H1 (cell line): ENCODE measurements around the gene GPR160. TPM values are rescaled to one million over a fixed set of nuclear protein-coding genes. Genes with fewer than 3 reads are reported as not detected.

ENCODE experiments used
- CTCF ChIA-PET: fragments of 300-600 bp; sonication (Branson Sonifier 250); formaldehyde crosslinking; loops from one replicate; lab custom pipeline; 2021; ENCODE audit not compliant: partially characterized antibody; lab: Charles Lee
- POLR2A ChIA-PET: fragments of 300-600 bp; sonication (Branson Sonifier 250); formaldehyde crosslinking; loops from one replicate; lab custom pipeline; 2021; ENCODE audit warnings: inconsistent platforms; ENCODE audit not compliant: partially characterized antibody; lab: Charles Lee
- DNase-seq, 2 experiments: peaks; one replicate each; pipeline versions ENCODE4 v3.0.0 to v3.0.0-alpha.2; 2010 to 2022; ENCODE audit warnings: low spot score in 2 of 2, low read depth in 1 of 2, mixed read lengths in 1 of 2
- FAIRE-seq: peaks from 2 replicates; lab custom pipeline; 2011; peaks lifted over from hg19 to GRCh38; lab: Jason Lieb, UNC
- H2AFZ ChIP-seq: 2 replicates; pipeline ENCODE4 v1.8.1; 2012; ENCODE audit warnings: low read length, inconsistent platforms
- H2AK5ac ChIP-seq: 2 replicates; pipeline ENCODE4 v1.6.1; 2013; ENCODE audit warnings: low read depth, low read length
- H2BK120ac ChIP-seq: replicated peaks from 2 replicates; pipeline ENCODE3; 2013; ENCODE audit warnings: low read depth, low read length, inconsistent platforms
- H2BK12ac ChIP-seq: 2 replicates; pipeline ENCODE4 v1.6.1; 2013; ENCODE audit warnings: low read depth, low read length
- H2BK15ac ChIP-seq: 2 replicates; pipeline ENCODE4 v1.6.1; 2013; ENCODE audit warnings: low read length
- H2BK20ac ChIP-seq: 2 replicates; pipeline ENCODE4 v1.6.1; 2013; ENCODE audit warnings: low read length
- H2BK5ac ChIP-seq: 2 replicates; pipeline ENCODE4 v1.6.1; 2013; ENCODE audit warnings: low read depth, low read length
- H3K14ac ChIP-seq: 2 replicates; pipeline ENCODE4 v1.6.1; 2013; ENCODE audit warnings: inconsistent platforms; ENCODE audit not compliant: insufficient read length
- H3K18ac ChIP-seq: 2 replicates; pipeline ENCODE4 v1.6.1; 2013; ENCODE audit warnings: low read length; ENCODE audit errors: extremely low read depth
- H3K23ac ChIP-seq: 2 replicates; pipeline ENCODE4 v1.6.1; 2013; ENCODE audit warnings: inconsistent platforms; ENCODE audit not compliant: insufficient read length
- H3K23me2 ChIP-seq: 2 replicates; pipeline ENCODE4 v1.6.1; 2013; ENCODE audit warnings: low read depth, low read length
- H3K27ac ChIP-seq: 2 replicates; pipeline ENCODE4 v1.6.1; 2011; ENCODE audit warnings: low read depth, low read length, inconsistent platforms
- H3K27me3 ChIP-seq, 4 experiments: replicated peaks in 1 of 4; 1 replicate in 1 of 4; 2 replicates in 3 of 4; pipeline versions ENCODE4 v1.6.1 to v1.8.1; 2011 to 2013; ENCODE audit warnings: low read length in 3 of 4, mild to moderate bottlenecking in 3 of 4, inconsistent platforms in 2 of 4, mixed read lengths in 2 of 4, moderate library complexity in 1 of 4; ENCODE audit not compliant: control insufficient read depth in 3 of 4, insufficient read depth in 3 of 4; ENCODE audit errors: extremely low read depth in 1 of 4
- H3K36me3 ChIP-seq, 4 experiments: 2 replicates each; pipeline versions ENCODE4 v1.6.1 to v1.8.1; 2011 to 2013; ENCODE audit warnings: mild to moderate bottlenecking in 4 of 4, low read length in 3 of 4, moderate library complexity in 2 of 4, control low read depth in 1 of 4, inconsistent platforms in 1 of 4; ENCODE audit not compliant: insufficient read depth in 4 of 4, control insufficient read depth in 2 of 4
- H3K4ac ChIP-seq: replicated peaks from 2 replicates; pipeline ENCODE3; 2013; ENCODE audit warnings: low read length, low read depth, mixed read lengths, inconsistent platforms; ENCODE audit not compliant: insufficient read length
- H3K4me1 ChIP-seq, 4 experiments: replicated peaks in 1 of 4; 1 replicate in 1 of 4; 2 replicates in 3 of 4; pipeline versions ENCODE4 v1.6.1 to v1.8.1; 2011 to 2013; ENCODE audit warnings: low read length in 3 of 4, inconsistent platforms in 2 of 4, mixed read lengths in 1 of 4; ENCODE audit not compliant: insufficient read depth in 4 of 4, control insufficient read depth in 3 of 4
- H3K4me2 ChIP-seq, 2 experiments: 2 replicates each; pipeline versions ENCODE4 v1.6.1 to v1.8.1; 2011 to 2013; ENCODE audit warnings: low read depth in 2 of 2, low read length in 2 of 2, control low read depth in 1 of 2, inconsistent platforms in 1 of 2, mild to moderate bottlenecking in 1 of 2; ENCODE audit not compliant: insufficient read depth in 1 of 2
- H3K4me3 ChIP-seq, 4 experiments: fragments of 200-600, 300-600 bp in 1 of 4; sonication (generic), shearing (Covaris generic), sonication (Bioruptor Twin) in 1 of 4; 2 replicates each; pipeline versions ENCODE4 v1.5.1 to v1.8.1; 2011 to 2016; ENCODE audit warnings: low read length in 4 of 4, low read depth in 3 of 4, control low read depth in 2 of 4, inconsistent platforms in 2 of 4, mild to moderate bottlenecking in 2 of 4, mixed read lengths in 1 of 4, moderate library complexity in 1 of 4; ENCODE audit not compliant: insufficient read depth in 2 of 4; ENCODE audit errors: extremely low read depth in 1 of 4
- H3K56ac ChIP-seq: replicated peaks from 2 replicates; pipeline ENCODE3; 2013; ENCODE audit warnings: low read depth, mild to moderate bottlenecking, mixed read lengths, low read length, inconsistent platforms; ENCODE audit not compliant: insufficient read length
- H3K79me1 ChIP-seq: 2 replicates; pipeline ENCODE4 v1.6.1; 2013; ENCODE audit warnings: low read depth, low read length, control low read depth
- H3K79me2 ChIP-seq, 2 experiments: 2 replicates each; pipeline versions ENCODE4 v1.6.1 to v1.8.1; 2012 to 2013; ENCODE audit warnings: low read length in 2 of 2, mild to moderate bottlenecking in 2 of 2, inconsistent platforms in 1 of 2; ENCODE audit not compliant: insufficient read depth in 2 of 2, control insufficient read depth in 1 of 2
- H3K9ac ChIP-seq, 4 experiments: replicated peaks in 1 of 4; 1 replicate in 1 of 4; 2 replicates in 3 of 4; pipeline versions ENCODE4 v1.6.1 to v1.8.1; 2011 to 2013; ENCODE audit warnings: low read depth in 3 of 4, low read length in 3 of 4, control low read depth in 2 of 4, mild to moderate bottlenecking in 2 of 4, moderate library complexity in 2 of 4, inconsistent platforms in 1 of 4; ENCODE audit errors: extremely low read depth in 1 of 4
- H3K9me3 ChIP-seq, 2 experiments: 2 replicates each; pipeline versions ENCODE4 v1.6.1 to v1.8.1; 2012 to 2013; ENCODE audit warnings: mild to moderate bottlenecking in 2 of 2, moderate library complexity in 2 of 2, control low read depth in 1 of 2, inconsistent platforms in 1 of 2, low read depth in 1 of 2, low read length in 1 of 2, mixed read lengths in 1 of 2; ENCODE audit not compliant: insufficient read depth in 2 of 2
- H4K20me1 ChIP-seq, 2 experiments: replicated peaks in 1 of 2; 2 replicates each; pipeline versions ENCODE3 to v1.8.1; 2011 to 2013; ENCODE audit warnings: inconsistent platforms in 2 of 2, low read length in 2 of 2, mild to moderate bottlenecking in 1 of 2; ENCODE audit not compliant: insufficient read depth in 2 of 2, control insufficient read depth in 1 of 2
- H4K5ac ChIP-seq: 2 replicates; pipeline ENCODE4 v1.6.1; 2013; ENCODE audit warnings: low read length, low read depth, mixed read lengths, inconsistent platforms; ENCODE audit not compliant: insufficient read length
- H4K8ac ChIP-seq: 2 replicates; pipeline ENCODE4 v1.8.0; 2013; ENCODE audit warnings: mild to moderate bottlenecking, moderate library complexity, low read length, inconsistent platforms; ENCODE audit not compliant: insufficient read depth; ENCODE audit errors: extremely low read depth
- H4K91ac ChIP-seq: replicated peaks from 2 replicates; pipeline ENCODE3; 2013; ENCODE audit warnings: low read length, mixed read lengths, inconsistent platforms; ENCODE audit not compliant: insufficient read length
- CBX8 ChIP-seq: fragments of 300-800, 300-1000 bp; sonication (generic); IDR thresholded peaks from 2 replicates; pipeline ENCODE4 v1.7.1; 2016; ENCODE audit warnings: low read depth, low read length, borderline replicate concordance
- EZH2 ChIP-seq: fragments of 200-600 bp; sonication (generic); IDR thresholded peaks from 2 replicates; pipeline ENCODE4 v1.7.1; 2012; ENCODE audit warnings: low read depth, mild to moderate bottlenecking, moderate library complexity, low read length, inconsistent platforms; ENCODE audit not compliant: severe bottlenecking
- POU5F1 ChIP-seq: IDR thresholded peaks from 2 replicates; pipeline ENCODE4 v1.6.1; 2011; ENCODE audit warnings: low read depth, mild to moderate bottlenecking, low read length, moderate library complexity
- WGBS, 2 experiments: shearing (Covaris generic) in 1 of 2; methylation state at CpG; one replicate each; pipeline versions ENCODE4 v1.1.6 to v1.1.7; 2013 to 2015; ENCODE audit warnings: low lambda C conversion rate in 2 of 2, mixed read lengths in 2 of 2, inconsistent platforms in 1 of 2, low coverage in 1 of 2, missing lambda C conversion rate in 1 of 2; ENCODE audit not compliant: insufficient replicate concordance in 2 of 2, insufficient coverage in 1 of 2, insufficient read length in 1 of 2; ENCODE audit errors: extremely low coverage in 1 of 2, missing lambda C conversion rate in 1 of 2; 5-methylcytosine and 5-hydroxymethylcytosine counted together
- polyA plus RNA-seq, 7 experiments: library from polyadenylated mRNA; depleted of rRNA in 3 of 7; stranded (reverse) in 5 of 7; unstranded in 2 of 7; fragments of >200 nt in 5 of 7; fragments of 200-250 nt in 2 of 7; gene quantifications; 1 replicate in 5 of 7; 2 replicates in 1 of 7; 4 replicates in 1 of 7; pipeline versions ENCODE4 v1.2.1 to v1.2.3, GENCODE V29; 2011 to 2013; ENCODE audit warnings: missing spikeins in 2 of 7, mixed read lengths in 2 of 7
- total RNA-seq: library from RNA; stranded (reverse); fragmentation: NEBNext Ultra II Directional; extraction: Animal tissue kit (Norgen Biotek cat#: 25700); gene quantifications from 2 replicates; pipeline ENCODE4 v1.2.1, GENCODE V29; 2021

GPR160 gene
- total and polyA plus RNA-seq, 2 of the 8 experiments (the other 6 are each of a cell fraction or from before 2014, with no cell fraction given): 14.3 to 16.6 TPM

DNA sequence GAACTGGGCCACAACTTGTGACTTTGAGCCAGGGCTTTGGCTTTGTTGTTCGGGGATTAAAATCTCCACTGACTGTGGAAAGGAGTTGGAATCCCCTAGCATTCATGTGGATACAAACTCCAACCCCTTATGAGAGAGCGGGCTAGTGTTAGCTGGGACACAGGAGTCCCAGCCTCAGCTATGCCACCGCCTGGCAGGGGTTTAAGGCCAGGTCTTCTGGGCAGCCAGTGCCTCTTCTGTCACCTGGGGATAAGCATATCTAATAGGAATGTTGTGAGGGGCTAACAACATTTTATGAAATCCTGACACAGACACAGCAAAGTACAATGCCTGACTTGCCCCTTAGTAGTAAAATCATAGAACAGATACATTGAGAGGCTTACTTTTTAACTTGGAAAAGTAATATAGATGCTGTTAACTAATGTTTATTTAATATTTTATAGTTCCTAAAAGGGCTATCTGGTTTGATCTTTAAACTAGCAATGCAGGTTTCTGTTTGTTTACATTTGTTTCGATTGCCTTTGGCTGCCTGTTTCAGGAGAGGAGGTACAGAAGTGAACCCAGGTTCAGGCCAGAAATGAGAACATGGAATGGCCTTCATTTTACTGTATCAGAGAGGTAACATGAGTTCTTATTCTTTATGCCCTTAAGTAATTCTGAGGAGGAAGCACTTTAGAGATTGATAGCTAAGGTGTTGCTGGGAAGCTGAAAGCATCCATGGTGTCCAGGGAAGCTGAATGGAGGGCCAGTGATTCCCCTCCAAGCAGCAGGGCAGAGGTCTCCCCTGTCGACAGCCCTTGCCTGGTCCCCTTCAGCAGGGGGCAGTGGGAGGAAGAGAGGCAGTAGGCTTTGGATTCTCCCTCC, 8.7 kb downstream of the GPR160 start:
- H2BK20ac ChIP-seq: no peak overlapping the region
- no peak overlapping the region for H2BK120ac ChIP-seq
- FAIRE-seq (no peak), DNase-seq (no peak)
- WGBS, 2 experiments: 89% methylated on average over 5 of the region's 5 CpGs; no CpG with 5 or more reads in 1 of the 2 experiments
- no peak overlapping the region for H3K27ac ChIP-seq
- ChIA-PET POLR2A (no interaction called here), CTCF (interaction anchor here (0.6 to 2.0 kb wide), 8 partner anchors 12 to 452 kb away, joined by 3 to 7 read pairs (median 4); no protein-coding TSS in a partner anchor)
- H3K23ac ChIP-seq: no peak overlapping the region
- no peak overlapping the region for H3K56ac ChIP-seq
- peaks cover 0 to 3% (median 0%) of the 10 kb centered on the region in 4 experiments; a peak in 1 of 7 replicates for H3K4me1 ChIP-seq
- H3K18ac ChIP-seq: no peak overlapping the region
- TF ChIP-seq CBX8 (no peak), POU5F1 (no peak), EZH2 (no peak)
- H3K4ac ChIP-seq: no peak overlapping the region
- no peaks in the 10 kb centered on the region for H3K9me3 ChIP-seq
- no peak overlapping the region for H4K91ac ChIP-seq
- H2BK12ac ChIP-seq: no peak overlapping the region
- H2AK5ac ChIP-seq: no peak overlapping the region; the same call in 1 of the 2 replicates
- no peak overlapping the region for H4K5ac ChIP-seq
- no peaks in the 10 kb centered on the region for H3K27me3 ChIP-seq
- no peaks in the 10 kb centered on the region for H3K23me2 ChIP-seq
- H4K8ac ChIP-seq: no peak overlapping the region
- H3K14ac ChIP-seq: no peak overlapping the region
- H3K79me1 ChIP-seq: peaks cover 3% of the 10 kb centered on the region
- no peak overlapping the region for H2BK15ac ChIP-seq
- H2BK5ac ChIP-seq: peak overlapping the region; percentile 37; the same call in 1 of the 2 replicates
- H2AFZ ChIP-seq: no peak overlapping the region
- H4K20me1 ChIP-seq: peaks cover 0 to 2% of the 10 kb centered on the region in 2 experiments
- H3K4me3 ChIP-seq: no peak overlapping the region
- no peak overlapping the region for H3K4me2 ChIP-seq
- no peaks in the 10 kb centered on the region for H3K36me3 ChIP-seq
- no peak overlapping the region for H3K9ac ChIP-seq
- H3K79me2 ChIP-seq: peaks cover 0 to 3% of the 10 kb centered on the region in 2 experiments; a peak in 1 of 4 replicates
